Calu3 (cell line): ENCODE data around the gene ERC2. TPM values are rescaled to one million over a fixed set of nuclear protein-coding genes. Genes with fewer than 3 reads are reported as not detected.
"Not testable (repeated sequence)": the region's sequence is repeated elsewhere in the genome, so short reads cannot be mapped to it uniquely, and the experiment has no call there.

Experiments used
- BruUV-seq: library from RNA; stranded (reverse); fragments of 400-500 nt; replicated peaks from 2 replicates; lab custom pipeline; 2021; lab: Mats Ljungman, UMichigan
- CTCF ChIA-PET: fragments of 300-600 bp; sonication (Branson Sonifier 250); formaldehyde crosslinking; loops from one replicate; lab custom pipeline; 2022; ENCODE audit warnings: antibody characterized with exemption; lab: Charles Lee
- DNase-seq: peaks from one replicate; pipeline ENCODE4 v3.0.0; 2022
- H3K27ac Mint-ChIP-seq: one replicate; pipeline ENCODE4 v1.8.0; 2022; ENCODE audit warnings: mixed read lengths; ENCODE audit not compliant: unreplicated experiment
- H3K27me3 Mint-ChIP-seq: one replicate; pipeline ENCODE4 v1.8.0; 2022; ENCODE audit warnings: mixed read lengths; ENCODE audit not compliant: unreplicated experiment
- H3K36me3 Mint-ChIP-seq: one replicate; pipeline ENCODE4 v1.8.0; 2022; ENCODE audit warnings: mild to moderate bottlenecking, moderate library complexity, mixed read lengths; ENCODE audit not compliant: insufficient read depth, unreplicated experiment
- H3K4me1 Mint-ChIP-seq: one replicate; pipeline ENCODE4 v1.8.0; 2022; ENCODE audit warnings: mild to moderate bottlenecking, low read depth, mixed read lengths; ENCODE audit not compliant: unreplicated experiment
- H3K4me3 Mint-ChIP-seq: one replicate; pipeline ENCODE4 v1.8.0; 2022; ENCODE audit warnings: mild to moderate bottlenecking, low read depth, moderate library complexity, mixed read lengths; ENCODE audit not compliant: unreplicated experiment
- H3K9me3 Mint-ChIP-seq: one replicate; pipeline ENCODE4 v1.8.0; 2022; ENCODE audit warnings: low read depth, mixed read lengths; ENCODE audit not compliant: unreplicated experiment
- intact Hi-C: fragments of 100-400 bp; cut with micrococcal nuclease; formaldehyde crosslinking; loops from one replicate; pipeline ENCODE4 v1.10.0; 2022; ENCODE audit not compliant: unreplicated experiment
- total RNA-seq: library from RNA; stranded (reverse); gene quantifications from 2 replicates; pipeline ENCODE4 v1.2.3, GENCODE V29; 2022
- TF ChIP-seq, protein P1 (sequence below): fragments of 200-600 bp; IDR thresholded peaks from one replicate; pipeline ENCODE4 v1.8.0; 2022; ENCODE audit warnings: antibody characterized with exemption; ENCODE audit not compliant: unreplicated experiment

Gene ERC2
- total RNA-seq, 1 experiment from 2014 or later: 0.73 TPM

DNA sequence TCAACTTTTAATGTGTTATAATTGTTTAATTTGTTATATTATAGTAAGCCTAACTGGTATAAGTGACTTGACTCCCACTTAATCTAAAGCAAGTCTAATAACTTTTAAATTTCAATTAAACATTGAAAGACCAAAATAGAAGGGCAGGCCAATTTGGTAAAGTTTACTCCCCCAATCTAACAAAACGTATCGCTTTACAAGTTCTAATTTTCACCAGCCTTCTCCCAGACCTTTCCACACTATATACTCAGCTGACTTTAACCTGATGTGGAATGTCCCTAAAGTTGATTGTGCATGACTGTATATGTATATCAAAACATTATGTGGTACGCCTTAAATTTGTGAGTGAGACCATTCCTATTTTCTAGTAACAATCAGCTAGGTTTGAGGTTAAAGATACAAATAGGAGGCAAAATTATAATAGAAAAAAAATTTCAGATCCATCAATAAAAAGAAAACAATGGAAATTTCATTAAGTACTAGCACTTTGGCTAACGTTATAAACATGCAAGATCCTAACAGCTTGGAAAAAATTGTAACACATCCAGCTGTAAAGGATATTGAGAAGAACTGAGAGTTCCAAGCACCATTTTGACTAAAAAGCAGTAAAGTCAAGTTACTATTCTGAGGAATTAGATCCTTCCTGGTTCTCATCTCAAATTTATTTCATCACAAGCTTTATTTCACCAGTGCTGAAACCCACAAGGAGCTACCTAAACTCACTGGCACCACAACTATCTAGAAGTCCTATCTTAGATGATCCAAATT, 199.5 kb downstream of the ERC2 start:
- Mint-ChIP-seq H3K4me3 (no peak overlapping the region), H3K4me1 (no peaks in the 10 kb centered on the region), H3K27ac (no peak overlapping the region), H3K36me3 (no peaks in the 10 kb centered on the region), H3K9me3 (no peaks in the 10 kb centered on the region), H3K27me3 (peaks cover 19% of the 10 kb centered on the region)
- TF ChIP-seq, protein P1, sequence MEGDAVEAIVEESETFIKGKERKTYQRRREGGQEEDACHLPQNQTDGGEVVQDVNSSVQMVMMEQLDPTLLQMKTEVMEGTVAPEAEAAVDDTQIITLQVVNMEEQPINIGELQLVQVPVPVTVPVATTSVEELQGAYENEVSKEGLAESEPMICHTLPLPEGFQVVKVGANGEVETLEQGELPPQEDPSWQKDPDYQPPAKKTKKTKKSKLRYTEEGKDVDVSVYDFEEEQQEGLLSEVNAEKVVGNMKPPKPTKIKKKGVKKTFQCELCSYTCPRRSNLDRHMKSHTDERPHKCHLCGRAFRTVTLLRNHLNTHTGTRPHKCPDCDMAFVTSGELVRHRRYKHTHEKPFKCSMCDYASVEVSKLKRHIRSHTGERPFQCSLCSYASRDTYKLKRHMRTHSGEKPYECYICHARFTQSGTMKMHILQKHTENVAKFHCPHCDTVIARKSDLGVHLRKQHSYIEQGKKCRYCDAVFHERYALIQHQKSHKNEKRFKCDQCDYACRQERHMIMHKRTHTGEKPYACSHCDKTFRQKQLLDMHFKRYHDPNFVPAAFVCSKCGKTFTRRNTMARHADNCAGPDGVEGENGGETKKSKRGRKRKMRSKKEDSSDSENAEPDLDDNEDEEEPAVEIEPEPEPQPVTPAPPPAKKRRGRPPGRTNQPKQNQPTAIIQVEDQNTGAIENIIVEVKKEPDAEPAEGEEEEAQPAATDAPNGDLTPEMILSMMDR: no peak
- CTCF ChIA-PET: no interaction called here
- intact Hi-C loops: no loop called here
- no TSS peak for BruUV-seq
- DNase-seq: no peak

GRCh38 chr3:56261852-56262251, 206.4 kb downstream of the ERC2 start:
- not testable (repeated sequence) for BruUV-seq, H3K27ac Mint-ChIP-seq, H3K9me3 Mint-ChIP-seq

GRCh38 chr3:56260262-56260661, 208.0 kb downstream of the ERC2 start:
- CTCF ChIA-PET: interaction anchor here (0.6 kb wide), 2 partner anchors 186 to 309 kb away, joined by 3 to 4 read pairs; no protein-coding TSS in a partner anchor
- no peaks in the 10 kb centered on the region for H3K9me3 Mint-ChIP-seq
- no peak for DNase-seq
- BruUV-seq: no TSS peak
- no peak overlapping the region for H3K4me3 Mint-ChIP-seq
- peaks cover 38% of the 10 kb centered on the region for H3K27me3 Mint-ChIP-seq
- H3K36me3 Mint-ChIP-seq: no peaks in the 10 kb centered on the region
- TF ChIP-seq, protein P1: no peak
- no peak overlapping the region for H3K27ac Mint-ChIP-seq
- no peaks in the 10 kb centered on the region for H3K4me1 Mint-ChIP-seq
- intact Hi-C loops: no loop called here

More at GRCh38 chr3:56261852-56262251, 206.4 kb downstream of the ERC2 start:
- intact Hi-C loops, CTCF ChIA-PET, H3K4me1 Mint-ChIP-seq, H3K36me3 Mint-ChIP-seq, DNase-seq, H3K4me3 Mint-ChIP-seq: not testable (repeated sequence)
- H3K27me3 Mint-ChIP-seq: peaks cover 29% of the 10 kb centered on the region

- no peak overlapping the region for H3K27ac Mint-ChIP-seq
- peaks cover 54% of the 10 kb centered on the region for H3K27me3 Mint-ChIP-seq
- no peaks in the 10 kb centered on the region for H3K9me3 Mint-ChIP-seq
- CTCF ChIA-PET: no interaction called here
- TF ChIP-seq, protein P1: no peak
- no peaks in the 10 kb centered on the region for H3K4me1 Mint-ChIP-seq
- no peak overlapping the region for H3K4me3 Mint-ChIP-seq
- no peaks in the 10 kb centered on the region for H3K36me3 Mint-ChIP-seq
- intact Hi-C loops: loop anchor here (10.0 kb wide), 2 partner anchors 213 to 1833 kb away; no protein-coding TSS in a partner anchor
- no TSS peak for BruUV-seq
- DNase-seq: no peak
Measured at GRCh38 chr3:56257826-56258225, 210.4 kb downstream of the ERC2 start.

DNA sequence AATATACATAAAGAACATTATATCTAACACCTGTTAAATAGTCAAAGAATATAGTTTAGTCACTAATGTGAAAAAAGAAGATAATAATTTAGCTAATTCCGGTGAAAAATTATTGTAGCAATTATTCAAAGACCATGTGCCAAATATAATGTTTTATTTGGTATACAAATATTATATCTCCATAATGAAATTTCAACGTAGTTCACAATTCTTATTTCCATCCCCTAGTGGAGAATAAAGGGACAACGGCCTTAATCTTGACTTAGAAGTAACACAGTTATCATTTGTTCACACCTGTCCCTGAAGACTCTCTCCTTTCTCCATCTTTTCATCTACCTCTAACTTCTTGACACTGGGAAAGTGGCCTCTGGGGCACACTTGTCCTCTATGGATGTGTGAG, 213.4 kb downstream of the ERC2 start:
- CTCF ChIA-PET: no interaction called here
- TF ChIP-seq, protein P1: no peak
- Mint-ChIP-seq H3K36me3 (no peaks in the 10 kb centered on the region), H3K9me3 (no peaks in the 10 kb centered on the region), H3K27me3 (peaks cover 39% of the 10 kb centered on the region), H3K4me1 (no peaks in the 10 kb centered on the region), H3K4me3 (no peak overlapping the region), H3K27ac (no peak overlapping the region)
- no peak for DNase-seq
- BruUV-seq: no TSS peak
- intact Hi-C loops: loop anchor here (5.0 to 10.0 kb wide), 4 partner anchors 210 to 1830 kb away; no protein-coding TSS in a partner anchor
